Stimulated activated CD4-positive, alpha-beta T cell treated with anti-CD3 and anti-CD28 coated beads, Interleukin-12 subunit alpha, Interleukin-12 subunit beta, amount 100 ng/mL, for 24 hours (primary cell): ENCODE data around the gene HSPA6.
"Not testable (repeated sequence)": the region's sequence is repeated elsewhere in the genome, so short reads cannot be mapped to it uniquely, and the experiment has no call there.

Experiments
- DNase-seq, 2 experiments: peaks; one replicate each; pipeline ENCODE4 v3.0.0-alpha.2; 2020; ENCODE audit warnings: low read depth in 2 of 2

The HSPA6 gene

GRCh38 chr1:161560960-161561715 is 36.8 kb downstream of the HSPA6 start:
- DNase-seq, result not testable (repeated sequence)

- DNase-seq, result not testable (repeated sequence)
Measured at GRCh38 chr1:161562441-161562840, 38.1 kb downstream of the HSPA6 start.

- not testable (repeated sequence) for DNase-seq
Measured at GRCh38 chr1:161563522-161563921, 39.2 kb downstream of the HSPA6 start.

- not testable (repeated sequence) for DNase-seq
Measured at GRCh38 chr1:161566602-161566960, 42.2 kb downstream of the HSPA6 start.

- not testable (repeated sequence) for DNase-seq
Measured at GRCh38 chr1:161571703-161572102, 47.4 kb downstream of the HSPA6 start.
